Islet precursor cell (in vitro differentiated cells): Measurements from ENCODE around the gene KDM1A.
"Not testable (repeated sequence)": the region's sequence is repeated elsewhere in the genome, so short reads cannot be mapped to it uniquely, and the experiment has no call there.

Source experiments
- DNase-seq: peaks from one replicate; pipeline ENCODE4 v3.0.0-alpha.2; 2018

Gene KDM1A

GRCh38 chr1:23019094-23019862, at the start of gene KDM1A:
TSS of gene KDM1A (plus strand) at chr1:23019468. CDS start at chr1:23019597, 129 bp downstream.
- peak; percentile 99 for DNase-seq

- no peak for DNase-seq
Observed at GRCh38 chr1:22970096-22970495, 49.2 kb upstream of the KDM1A start.

- no peak for DNase-seq
Observed at GRCh38 chr1:22971161-22971560, 48.1 kb upstream of the KDM1A start.

- peak; percentile 68 for DNase-seq
Observed at GRCh38 chr1:22971611-22972405, 47.5 kb upstream of the KDM1A start.

GRCh38 chr1:22972760-22973159, 46.5 kb upstream of the KDM1A start, which contains the start of gene LACTBL1:
TSS of gene LACTBL1 (minus strand) at chr1:22972866. CDS start at chr1:22972316, 550 bp downstream.
- no peak for DNase-seq

- no peak for DNase-seq
Observed at GRCh38 chr1:22975694-22976093, 43.6 kb upstream of the KDM1A start.

GRCh38 chr1:22976127-22976460, 43.2 kb upstream of the KDM1A start:
- no peak for DNase-seq

- peak; percentile 91 for DNase-seq
Observed at GRCh38 chr1:22976461-22977243, 42.6 kb upstream of the KDM1A start.

GRCh38 chr1:22978299-22978698, 41.0 kb upstream of the KDM1A start:
- DNase-seq, result no peak

- not testable (repeated sequence) for DNase-seq
Observed at GRCh38 chr1:22980471-22980790, 38.8 kb upstream of the KDM1A start.

GRCh38 chr1:22983944-22984343, 35.3 kb upstream of the KDM1A start:
- DNase-seq, result no peak

GRCh38 chr1:22992384-22992783, 26.9 kb upstream of the KDM1A start:
- DNase-seq, result not testable (repeated sequence)

- DNase-seq, result not testable (repeated sequence)
Observed at GRCh38 chr1:22993220-22993795, 26.0 kb upstream of the KDM1A start.

GRCh38 chr1:22995774-22996173, 23.5 kb upstream of the KDM1A start:
- DNase-seq, result no peak

GRCh38 chr1:22997528-22997927, 21.7 kb upstream of the KDM1A start:
- peak; percentile 24 for DNase-seq

- peak; percentile 4 for DNase-seq
Observed at GRCh38 chr1:23000133-23000532, 19.1 kb upstream of the KDM1A start.

GRCh38 chr1:23002218-23002617, 17.1 kb upstream of the KDM1A start:
- peak; percentile 16 for DNase-seq

GRCh38 chr1:23004112-23004511, 15.2 kb upstream of the KDM1A start:
- peak; percentile 7 for DNase-seq

GRCh38 chr1:23004769-23005168, 14.5 kb upstream of the KDM1A start:
- not testable (repeated sequence) for DNase-seq

GRCh38 chr1:23007106-23007505, 12.2 kb upstream of the KDM1A start:
- DNase-seq, result no peak

- no peak for DNase-seq
Observed at GRCh38 chr1:23008901-23009300, 10.4 kb upstream of the KDM1A start.

GRCh38 chr1:23010025-23010424, 9.2 kb upstream of the KDM1A start:
- DNase-seq, result not testable (repeated sequence)

GRCh38 chr1:23013657-23014056, 5.6 kb upstream of the KDM1A start:
- peak; percentile 54 for DNase-seq
